CD4-positive, CD25-positive, alpha-beta regulatory T cell (primary cell): ENCODE measurements around the gene MST1. TPM values are rescaled to one million over a fixed set of nuclear protein-coding genes. Genes with fewer than 3 reads are reported as not detected.

Source experiments
- ATAC-seq, 2 donors: fragments of 150-1000 bp; cut with Tn5 transposase; one replicate each; pipeline ENCODE4 v1.10.0; 2021; ENCODE audit warnings: low read depth in 2 of 2, moderate number of reproducible peaks in 2 of 2, moderate library complexity in 1 of 2
- DNase-seq, 3 donors: peaks; one replicate each; pipeline versions ENCODE4 v3.0.0 to v3.0.0-alpha.2; 2012 to 2022; ENCODE audit warnings: mixed read lengths in 1 of 3
- H3K27ac ChIP-seq: one replicate; pipeline ENCODE4 v1.7.0; 2013; ENCODE audit warnings: mild to moderate bottlenecking, low read length; ENCODE audit not compliant: insufficient read depth, poor library complexity, severe bottlenecking
- H3K27me3 ChIP-seq: one replicate; pipeline ENCODE4 v1.7.0; 2013; ENCODE audit warnings: low read length; ENCODE audit not compliant: control insufficient read depth, insufficient read depth
- H3K36me3 ChIP-seq: one replicate; pipeline ENCODE4 v1.7.0; 2013; ENCODE audit warnings: mild to moderate bottlenecking, low read length, moderate library complexity; ENCODE audit not compliant: control insufficient read depth, insufficient read depth
- H3K4me1 ChIP-seq: 2 replicates; pipeline ENCODE4 v1.7.0; 2013; ENCODE audit warnings: mild to moderate bottlenecking, low read length; ENCODE audit not compliant: insufficient read depth, control insufficient read depth, poor library complexity, severe bottlenecking
- H3K4me3 ChIP-seq: one replicate; pipeline ENCODE4 v1.7.0; 2013; ENCODE audit warnings: low read depth, mild to moderate bottlenecking, low read length, moderate library complexity
- H3K9me3 ChIP-seq, 2 experiments: 1 replicate in 1 of 2; 2 replicates in 1 of 2; pipeline ENCODE4 v1.7.0; 2013; ENCODE audit warnings: low read length in 2 of 2, mild to moderate bottlenecking in 1 of 2, moderate library complexity in 1 of 2; ENCODE audit not compliant: control insufficient read depth in 2 of 2
- H3K27ac Mint-ChIP-seq, 3 donors: one replicate each; pipeline ENCODE4 v1.8.0; 2020 to 2022; ENCODE audit warnings: mild to moderate bottlenecking in 3 of 3, mixed read lengths in 3 of 3, moderate library complexity in 2 of 3
- H3K27me3 Mint-ChIP-seq: one replicate; pipeline ENCODE4 v1.8.0; 2022; ENCODE audit warnings: mild to moderate bottlenecking, mixed read lengths
- H3K36me3 Mint-ChIP-seq: one replicate; pipeline ENCODE4 v1.8.0; 2020; ENCODE audit warnings: mixed read lengths
- H3K4me1 Mint-ChIP-seq, 4 donors: one replicate each; pipeline ENCODE4 v1.8.0; 2020 to 2022; ENCODE audit warnings: mixed read lengths in 4 of 4, mild to moderate bottlenecking in 1 of 4
- H3K4me3 Mint-ChIP-seq, 4 donors: one replicate each; pipeline ENCODE4 v1.8.0; 2020 to 2022; ENCODE audit warnings: mild to moderate bottlenecking in 4 of 4, mixed read lengths in 4 of 4, moderate library complexity in 3 of 4
- H3K9me3 Mint-ChIP-seq, 7 donors: one replicate each; pipeline ENCODE4 v1.8.0; 2020 to 2022; ENCODE audit warnings: mixed read lengths in 7 of 7, mild to moderate bottlenecking in 3 of 7, moderate library complexity in 2 of 7
- polyA plus RNA-seq, 4 donors: library from polyadenylated mRNA; unstranded; fragments of 300-500 nt; fragmentation: Illumina TruSeq; gene quantifications; one replicate each; pipeline ENCODE4 v1.2.3, GENCODE V29; 2021
- total RNA-seq: library from RNA; stranded (reverse); gene quantifications from one replicate; pipeline ENCODE4 v1.2.3, GENCODE V29; 2022

Gene MST1
- total RNA-seq, result 4.1 TPM
- polyA plus RNA-seq, result 1 to 10 TPM in 2 of 4 donors, under 1 TPM in 2; 0.76 to 1.6 (median 0.97) TPM

- Mint-ChIP-seq H3K27ac (peak within 1 kb of the TSS; percentile 90 to 95 (median 94)), H3K9me3 (peaks cover 0 to 3% (median 0%) of the 10 kb centered on the region in 7 donors), H3K36me3 (no peaks in the 10 kb centered on the region), H3K4me1 (peaks cover 10 to 52% (median 32%) of the 10 kb centered on the region in 4 donors), H3K4me3 (peak within 1 kb of the TSS; percentile 96 to 98 (median 98)), H3K27me3 (peaks cover 16% of the 10 kb centered on the region)
- Histone ChIP-seq H3K27me3 (no peaks in the 10 kb centered on the region), H3K36me3 (no peaks in the 10 kb centered on the region), H3K9me3 (no peaks in the 10 kb centered on the region), H3K4me3 (peak within 1 kb of the TSS; percentile 77), H3K4me1 (peaks cover 36% of the 10 kb centered on the region), H3K27ac (peak within 1 kb of the TSS; percentile 74)
- DNase-seq, result peak; percentile 87 to 94 (median 93)
- peak; percentile 76 to 82 for ATAC-seq
Observed at GRCh38 chr3:49689046-49689907, at the start of gene MST1, which contains the start of gene RNF123. MST1 (minus strand) TSS chr3:49689474; CDS start chr3:49688691, 783 bp downstream. RNF123 (plus strand) TSS chr3:49689557; CDS start chr3:49691166, 1,609 bp downstream.

DNA sequence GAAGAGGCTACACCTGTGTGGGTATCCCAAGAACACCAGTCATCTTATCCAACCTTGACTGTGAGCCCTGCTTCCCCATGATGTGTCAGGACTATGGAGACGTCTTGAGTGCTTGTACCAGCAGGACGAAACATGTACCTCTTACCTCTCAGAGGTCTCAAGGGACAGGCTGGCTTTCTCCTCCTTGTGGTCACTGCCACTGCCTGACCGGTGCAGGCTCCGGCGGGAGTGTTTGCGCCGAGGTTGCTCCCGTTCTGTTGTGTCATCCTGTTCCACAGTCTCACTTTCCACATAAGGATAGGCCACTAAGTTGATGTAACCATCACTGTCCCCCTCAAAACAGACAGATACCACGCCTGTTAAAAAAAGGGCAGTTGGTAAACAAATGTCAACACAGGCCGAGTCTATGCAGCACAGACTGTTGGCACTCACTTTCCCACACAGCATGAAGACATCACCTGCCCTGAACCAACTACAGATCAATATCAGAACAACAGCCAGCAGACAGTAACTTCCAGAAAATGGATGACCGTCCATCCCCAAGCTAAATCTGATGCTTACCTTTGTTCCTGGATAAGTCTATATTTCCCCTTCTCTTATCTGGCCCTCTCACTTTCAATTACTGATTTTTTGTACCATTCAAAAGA lies 48.9 kb upstream of the MST1 start:
- H3K9me3 ChIP-seq, result no peaks in the 10 kb centered on the region
- DNase-seq, result no peak

GRCh38 chr3:49734752-49735151 lies 45.5 kb upstream of the MST1 start:
- Histone ChIP-seq H3K4me3 (no peak overlapping the region), H3K4me1 (no peaks in the 10 kb centered on the region), H3K27me3 (no peaks in the 10 kb centered on the region), H3K36me3 (peaks cover 63% of the 10 kb centered on the region), H3K9me3 (no peaks in the 10 kb centered on the region), H3K27ac (no peak overlapping the region)
- Mint-ChIP-seq H3K27ac (no peak overlapping the region), H3K4me3 (no peak overlapping the region), H3K9me3 (no peaks in the 10 kb centered on the region), H3K4me1 (peaks cover 0 to 9% (median 6%) of the 10 kb centered on the region in 4 donors), H3K27me3 (no peaks in the 10 kb centered on the region), H3K36me3 (peaks cover 36% of the 10 kb centered on the region)
- ATAC-seq, result no peak
- DNase-seq, result no peak

More for the DNA sequence above, 48.9 kb upstream of the MST1 start:
- peaks cover 3 to 9% (median 8%) of the 10 kb centered on the region in 4 donors for H3K4me1 Mint-ChIP-seq
- H3K4me3 Mint-ChIP-seq, result no peak overlapping the region
- ATAC-seq, result no peak
- no peaks in the 10 kb centered on the region for H3K27me3 ChIP-seq
- peak overlapping the region; percentile 5 to 82 (median 56) for H3K27ac Mint-ChIP-seq
- H3K36me3 Mint-ChIP-seq, result peaks cover 24% of the 10 kb centered on the region
- no peaks in the 10 kb centered on the region for H3K27me3 Mint-ChIP-seq
- no peak overlapping the region for H3K27ac ChIP-seq
- peaks cover 49% of the 10 kb centered on the region for H3K36me3 ChIP-seq
- no peak overlapping the region for H3K4me3 ChIP-seq
- H3K9me3 Mint-ChIP-seq, result peaks cover 0 to 1% (median 0%) of the 10 kb centered on the region in 7 donors
- no peaks in the 10 kb centered on the region for H3K4me1 ChIP-seq

DNA sequence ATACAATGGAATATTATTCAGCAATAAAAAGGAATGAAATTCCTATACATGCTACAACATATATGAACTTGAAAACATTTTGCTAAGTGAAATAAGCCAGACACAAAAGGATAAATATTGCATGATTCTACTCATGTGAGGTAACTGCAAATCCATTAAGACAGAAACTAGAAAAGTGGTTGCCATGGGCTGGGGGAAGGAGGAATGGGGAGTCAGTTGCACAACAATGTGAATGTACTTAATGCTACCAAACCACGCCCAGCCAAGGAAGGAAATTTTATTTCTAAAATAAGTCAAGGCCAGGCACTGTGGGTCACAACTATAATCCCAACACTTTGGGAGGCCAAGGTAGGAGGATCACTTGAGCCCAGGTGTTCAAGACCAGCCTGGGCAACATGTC lies 44.3 kb upstream of the MST1 start:
- DNase-seq, result no peak
- Histone ChIP-seq H3K27ac (no peak overlapping the region), H3K36me3 (peaks cover 60% of the 10 kb centered on the region), H3K9me3 (no peaks in the 10 kb centered on the region), H3K4me3 (no peak overlapping the region), H3K4me1 (no peaks in the 10 kb centered on the region), H3K27me3 (no peaks in the 10 kb centered on the region)
- Mint-ChIP-seq H3K4me1 (peaks cover 0 to 6% (median 2%) of the 10 kb centered on the region in 4 donors), H3K9me3 (no peaks in the 10 kb centered on the region), H3K27ac (peak overlapping the region in 1 of 3 donors; percentile 69), H3K27me3 (no peaks in the 10 kb centered on the region), H3K36me3 (peaks cover 33% of the 10 kb centered on the region), H3K4me3 (no peak overlapping the region)
- no peak for ATAC-seq

DNA sequence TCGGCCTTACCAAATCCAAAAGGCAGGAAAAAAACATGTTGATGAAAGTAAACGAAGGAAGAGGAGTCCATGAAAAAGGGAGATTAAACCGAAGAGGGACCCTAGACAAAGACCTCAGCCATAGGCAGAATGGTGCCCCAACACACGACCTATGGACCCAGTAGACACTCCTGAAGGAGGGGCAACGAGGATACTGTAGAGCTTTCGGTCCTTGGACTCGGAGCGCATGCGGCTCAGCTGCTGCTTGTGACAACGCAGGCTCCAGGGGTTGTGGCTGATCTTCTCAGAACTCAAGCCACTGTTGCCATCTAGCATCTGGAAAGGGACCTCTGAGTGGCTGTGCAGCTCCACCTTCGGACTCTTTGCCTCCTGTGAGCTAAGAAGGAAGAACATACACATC lies 43.3 kb upstream of the MST1 start:
- ATAC-seq, result no peak
- Mint-ChIP-seq H3K4me1 (peaks cover 0 to 4% (median 1%) of the 10 kb centered on the region in 4 donors), H3K36me3 (peaks cover 25% of the 10 kb centered on the region), H3K4me3 (no peak overlapping the region), H3K27ac (no peak overlapping the region), H3K9me3 (no peaks in the 10 kb centered on the region), H3K27me3 (no peaks in the 10 kb centered on the region)
- H3K4me1 ChIP-seq, result no peaks in the 10 kb centered on the region
- no peak for DNase-seq
- no peak overlapping the region for H3K4me3 ChIP-seq
- peaks cover 59% of the 10 kb centered on the region for H3K36me3 ChIP-seq
- H3K27me3 ChIP-seq, result no peaks in the 10 kb centered on the region
- no peaks in the 10 kb centered on the region for H3K9me3 ChIP-seq
- no peak overlapping the region for H3K27ac ChIP-seq

DNA sequence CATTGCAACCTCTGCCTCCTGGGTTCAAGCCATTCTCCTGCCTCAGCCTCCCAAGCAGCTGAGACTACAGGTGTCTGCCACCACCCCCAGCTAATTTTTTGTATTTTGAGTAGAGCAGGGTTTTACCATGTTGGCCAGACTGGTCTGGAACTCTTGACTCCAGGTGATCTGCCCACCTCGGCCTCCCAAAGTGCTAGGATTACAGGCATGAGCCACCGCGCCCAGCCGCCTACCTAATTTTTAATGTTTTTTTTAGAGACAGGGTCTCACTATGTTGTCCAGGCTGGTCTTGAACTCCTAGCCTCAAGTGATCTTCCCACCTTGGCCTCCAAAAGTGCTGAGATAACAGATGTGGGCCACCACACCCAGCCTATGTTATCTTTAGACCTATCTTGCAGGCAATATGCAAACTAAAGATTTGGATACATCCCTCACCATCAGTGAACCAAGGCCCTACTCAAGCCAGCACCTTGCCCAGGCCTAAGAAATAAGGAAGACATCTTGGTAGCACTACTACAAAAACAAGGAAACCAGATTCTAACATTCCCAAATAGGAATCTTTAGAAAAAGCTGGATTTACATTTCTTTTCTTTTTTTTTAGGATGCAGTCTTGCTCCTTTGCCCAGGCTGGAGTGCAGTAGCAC lies 40.8 kb upstream of the MST1 start:
- peaks cover 50% of the 10 kb centered on the region for H3K36me3 ChIP-seq
- no peak overlapping the region for H3K4me3 Mint-ChIP-seq
- H3K9me3 ChIP-seq, result no peaks in the 10 kb centered on the region
- H3K27ac Mint-ChIP-seq, result no peak overlapping the region
- ATAC-seq (no peak), DNase-seq (no peak)
- no peaks in the 10 kb centered on the region for H3K27me3 ChIP-seq
- no peaks in the 10 kb centered on the region for H3K4me1 ChIP-seq
- peaks cover 17% of the 10 kb centered on the region for H3K36me3 Mint-ChIP-seq
- no peaks in the 10 kb centered on the region for H3K9me3 Mint-ChIP-seq
- H3K4me1 Mint-ChIP-seq, result peaks cover 0 to 4% (median 3%) of the 10 kb centered on the region in 4 donors
- H3K27ac ChIP-seq, result no peak overlapping the region
- no peak overlapping the region for H3K4me3 ChIP-seq
- no peaks in the 10 kb centered on the region for H3K27me3 Mint-ChIP-seq

DNA sequence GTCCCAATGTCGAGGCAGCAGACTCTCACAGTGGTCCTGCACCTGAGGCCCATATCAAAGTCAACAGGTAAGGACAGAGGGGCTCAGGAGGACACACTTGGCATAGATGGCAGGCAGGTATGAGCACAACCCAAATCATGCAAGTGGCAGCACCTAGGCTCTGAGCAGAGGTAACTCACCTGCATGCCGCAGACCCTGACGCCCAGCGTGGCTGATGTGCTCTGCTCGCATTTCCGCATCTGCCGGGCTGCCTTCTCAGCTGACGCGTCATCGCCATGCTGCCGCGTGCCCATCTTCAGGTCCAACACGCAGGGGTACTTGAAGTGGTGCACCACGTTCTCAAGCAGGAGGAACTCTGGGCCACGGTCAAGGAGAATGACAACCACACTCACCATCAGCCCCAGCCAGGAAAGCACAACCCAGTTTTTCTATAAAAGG lies 38.7 kb upstream of the MST1 start:
- peaks cover 10% of the 10 kb centered on the region for H3K36me3 Mint-ChIP-seq
- peaks cover 0 to 16% (median 5%) of the 10 kb centered on the region in 4 donors for H3K4me1 Mint-ChIP-seq

More for the DNA sequence above, 38.7 kb upstream of the MST1 start:
- H3K9me3 Mint-ChIP-seq, result no peaks in the 10 kb centered on the region
- DNase-seq, result no peak
- Histone ChIP-seq H3K4me3 (no peak overlapping the region), H3K27me3 (no peaks in the 10 kb centered on the region), H3K9me3 (no peaks in the 10 kb centered on the region), H3K36me3 (peaks cover 37% of the 10 kb centered on the region), H3K4me1 (peaks cover 12% of the 10 kb centered on the region), H3K27ac (no peak overlapping the region)
- H3K27ac Mint-ChIP-seq, result no peak overlapping the region
- H3K4me3 Mint-ChIP-seq, result no peak overlapping the region
- ATAC-seq, result no peak
- no peaks in the 10 kb centered on the region for H3K27me3 Mint-ChIP-seq
